Activated effector memory CD4-positive, alpha-beta T cell treated with Interleukin-2 at 50 U/mL for 16 hours (primary cell): ENCODE results near the gene ILF3.

Source experiments
- DNase-seq: peaks from one replicate; pipeline ENCODE4 v3.0.0-alpha.2; 2020

The ILF3 gene

DNA sequence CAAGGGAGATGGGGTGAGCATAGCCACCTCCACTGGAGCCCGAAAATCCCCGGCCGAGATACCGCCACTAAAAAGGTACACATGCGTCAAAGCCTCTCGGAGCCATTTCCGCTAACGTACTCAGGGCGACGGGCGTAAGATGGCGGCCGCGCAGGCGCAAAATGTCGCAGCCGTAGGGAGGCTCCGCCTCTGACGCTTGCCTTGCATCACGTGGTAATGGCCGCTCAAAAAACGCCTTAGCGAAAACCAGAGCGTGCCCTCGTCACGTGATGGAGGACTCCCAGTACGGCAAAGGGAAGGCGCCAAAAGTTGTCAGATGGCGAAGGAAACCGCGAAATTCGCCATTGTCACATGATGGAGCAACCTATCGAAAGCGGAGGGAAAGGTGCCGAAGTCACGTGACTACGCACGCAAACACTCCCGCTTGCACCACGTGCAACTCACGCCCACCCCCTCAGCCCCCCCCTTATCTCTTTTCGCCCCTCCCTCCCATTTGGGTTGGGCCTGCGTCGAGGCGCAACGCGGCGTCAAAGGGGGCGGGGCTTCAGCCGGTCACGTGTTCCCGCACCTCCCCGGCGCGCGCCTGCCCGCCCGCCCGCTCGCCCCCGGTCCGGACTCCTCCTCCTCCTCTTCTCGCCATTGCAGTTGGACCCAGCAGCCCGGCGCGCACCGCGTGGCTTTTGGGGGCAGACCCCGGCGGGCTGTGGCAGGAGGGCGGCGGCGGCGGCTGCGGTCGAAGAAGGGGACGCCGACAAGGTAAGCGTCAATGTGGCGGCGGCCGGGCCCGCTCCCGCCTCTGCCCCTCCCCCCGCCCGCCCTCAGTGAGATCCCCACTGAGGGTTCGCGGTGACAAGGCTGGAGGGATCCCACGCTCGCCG is at the start of gene ILF3:
Gene ILF3 (plus strand): TSS at position 615 of the 878 bp plus-strand sequence. CDS start 16,260 bp downstream, outside the sequence.
- DNase-seq = peak; percentile 99

- DNase-seq = peak; percentile 5
Observed at GRCh38 chr19:10604460-10604980, 49.6 kb upstream of the ILF3 start.

DNA sequence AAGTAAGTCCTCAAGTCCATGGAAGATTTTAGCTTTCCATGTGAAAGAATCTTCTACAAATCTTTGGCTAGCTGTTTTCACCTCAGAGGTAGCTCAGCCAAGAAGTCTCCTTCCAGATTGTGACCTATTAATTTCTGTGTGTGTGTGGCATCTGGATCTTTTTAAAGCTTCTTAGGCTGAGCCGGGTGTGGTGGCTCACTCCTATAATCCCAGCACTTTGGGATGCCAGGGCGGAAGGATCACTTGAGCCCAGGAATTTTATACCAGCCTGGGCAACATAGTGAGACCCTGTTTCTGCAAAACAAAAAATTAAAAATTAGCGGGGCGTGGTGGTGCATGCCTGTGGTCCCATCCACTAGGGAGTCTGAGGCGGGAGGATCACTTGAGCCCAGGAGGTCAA is 42.2 kb upstream of the ILF3 start:
- DNase-seq = no peak

- DNase-seq = no peak
Observed at GRCh38 chr19:10612499-10613119, 41.5 kb upstream of the ILF3 start.

DNA sequence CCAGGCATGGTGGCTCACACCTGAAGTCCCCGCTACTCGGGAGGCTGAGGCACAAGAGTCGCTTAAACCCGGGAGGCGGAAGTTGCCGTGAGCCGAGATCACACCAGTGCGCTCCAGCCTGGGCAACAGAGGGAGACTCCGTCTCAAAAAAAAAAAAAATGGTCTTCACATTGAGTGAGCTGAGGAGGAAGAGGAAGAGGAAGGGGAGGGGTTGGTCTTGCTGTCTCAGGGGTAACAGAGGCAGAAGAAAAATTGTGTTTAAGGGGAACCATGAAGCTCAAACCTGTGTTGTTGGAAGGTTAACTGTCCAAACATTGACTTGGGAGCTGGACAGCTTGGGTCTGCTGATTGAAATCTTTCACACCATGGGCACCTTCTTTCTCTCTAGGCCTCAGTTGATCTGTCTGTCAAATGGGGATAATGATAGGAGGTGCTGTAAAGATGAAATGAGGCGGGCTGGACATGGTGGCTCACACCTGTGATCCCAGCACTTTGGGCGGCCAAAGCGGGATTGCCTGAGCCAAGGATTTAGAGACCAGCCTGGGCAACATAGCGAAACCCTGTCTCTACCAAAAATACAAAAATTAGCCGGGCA is 38.6 kb upstream of the ILF3 start:
- no peak for DNase-seq

DNA sequence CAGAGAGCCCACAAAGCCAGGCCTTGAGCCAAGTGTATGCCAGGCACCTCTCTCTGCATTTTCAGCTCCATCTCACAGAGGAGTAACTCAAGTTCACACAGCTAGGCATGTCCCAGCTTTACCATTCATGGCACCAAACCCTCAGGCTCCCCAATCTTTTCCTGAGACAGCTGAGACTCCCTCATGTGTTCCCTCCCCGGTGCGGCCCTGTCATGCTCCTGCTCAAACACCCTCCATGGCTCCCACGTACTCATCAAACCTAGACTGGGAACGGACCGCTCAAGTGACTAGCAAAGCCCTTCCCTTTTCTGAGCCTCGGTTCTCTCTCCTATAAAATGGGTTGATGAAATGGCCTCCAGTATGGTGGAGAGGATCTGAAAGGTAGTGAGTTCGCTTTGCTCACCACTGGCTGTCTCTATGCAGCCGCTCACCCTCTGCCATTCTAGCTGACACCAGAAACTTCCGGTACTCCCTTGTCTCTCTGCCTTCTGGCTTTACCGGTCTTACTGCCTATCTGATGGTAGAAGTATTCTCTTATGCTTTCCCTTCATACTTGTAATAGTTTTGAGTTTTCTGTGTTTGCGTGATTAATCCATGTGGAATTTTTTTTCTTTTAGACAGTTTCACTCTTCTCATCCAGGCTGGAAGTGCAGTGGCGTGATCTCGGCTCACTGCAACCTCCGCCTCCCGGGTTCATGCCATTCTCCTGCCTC is 36.6 kb upstream of the ILF3 start:
- DNase-seq = no peak

GRCh38 chr19:10618846-10619245 is 35.3 kb upstream of the ILF3 start:
- no peak for DNase-seq

GRCh38 chr19:10620786-10621185 is 33.4 kb upstream of the ILF3 start:
- DNase-seq = no peak

DNA sequence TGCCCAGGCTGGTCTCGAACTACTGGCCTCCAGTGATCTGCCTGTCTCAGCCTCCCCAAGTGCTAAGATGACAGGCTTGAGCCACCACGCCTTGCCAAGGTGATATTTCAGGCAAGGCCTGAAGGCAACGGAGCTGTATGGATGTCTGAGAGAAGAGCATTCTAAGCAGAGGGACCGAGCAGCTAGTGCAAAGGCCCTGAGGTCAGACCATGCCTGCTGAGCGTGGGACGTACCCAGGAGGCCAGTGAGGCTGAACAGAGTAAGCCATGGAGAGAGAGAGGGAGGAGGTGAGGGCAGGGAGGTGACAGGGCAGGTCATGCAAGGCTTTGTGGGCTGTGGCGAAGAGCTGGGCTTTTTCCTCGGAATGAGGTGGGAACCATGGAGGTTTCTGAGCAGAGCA is 32.2 kb upstream of the ILF3 start:
- DNase-seq = no peak

GRCh38 chr19:10624585-10624984 is 29.6 kb upstream of the ILF3 start:
- peak; percentile 33 for DNase-seq

- no peak for DNase-seq
Observed at GRCh38 chr19:10625003-10625761, 29.0 kb upstream of the ILF3 start, which contains the start of gene SLC44A2. Gene SLC44A2 (plus strand): TSS chr19:10625553. CDS start chr19:10625634, 81 bp downstream.

DNA sequence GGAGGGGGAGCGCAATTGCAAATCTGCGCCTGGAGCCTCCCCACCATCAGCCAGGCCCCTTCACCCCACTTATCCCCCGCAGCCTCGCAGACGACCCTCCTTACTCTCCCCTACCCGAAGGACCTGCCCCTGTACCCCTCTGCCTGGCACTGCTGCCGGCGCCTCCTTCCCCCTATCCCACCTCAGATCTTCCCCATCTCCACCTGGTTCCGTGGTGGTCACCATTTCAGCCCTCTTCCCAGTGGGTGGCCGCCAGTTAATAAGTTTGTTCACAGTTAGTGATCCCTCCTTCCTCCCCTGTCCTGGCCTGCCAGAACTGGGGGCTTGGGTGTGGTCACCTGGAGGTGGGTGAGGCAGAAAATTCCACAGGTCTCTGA is 28.4 kb upstream of the ILF3 start:
- DNase-seq = no peak

- no peak for DNase-seq
Observed at GRCh38 chr19:10631874-10632273, 22.3 kb upstream of the ILF3 start.

DNA sequence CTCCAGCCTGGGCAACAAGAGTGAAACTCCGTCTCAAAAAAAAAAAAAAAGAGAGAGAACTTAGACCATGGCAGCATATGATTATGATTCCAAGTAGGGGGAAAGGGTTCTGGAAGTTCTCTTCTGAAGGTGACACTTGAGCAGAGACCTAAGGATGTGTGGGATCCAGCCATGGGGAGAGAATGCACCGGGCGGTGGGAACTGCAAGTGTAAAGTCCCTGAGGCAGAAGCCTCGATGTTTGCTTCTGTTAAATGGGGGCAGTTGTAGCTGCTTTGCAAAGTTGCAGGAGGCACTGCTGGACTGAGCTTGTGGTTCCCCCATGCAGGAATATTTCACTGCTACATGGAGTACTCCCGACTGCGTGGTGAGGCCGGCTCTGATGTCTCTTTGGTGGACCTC is 19.7 kb upstream of the ILF3 start:
- DNase-seq = no peak

GRCh38 chr19:10634963-10635362 is 19.2 kb upstream of the ILF3 start:
- no peak for DNase-seq

- no peak for DNase-seq
Observed at GRCh38 chr19:10636304-10636972, 17.7 kb upstream of the ILF3 start.

GRCh38 chr19:10637894-10638293 is 16.3 kb upstream of the ILF3 start:
- no peak for DNase-seq

DNA sequence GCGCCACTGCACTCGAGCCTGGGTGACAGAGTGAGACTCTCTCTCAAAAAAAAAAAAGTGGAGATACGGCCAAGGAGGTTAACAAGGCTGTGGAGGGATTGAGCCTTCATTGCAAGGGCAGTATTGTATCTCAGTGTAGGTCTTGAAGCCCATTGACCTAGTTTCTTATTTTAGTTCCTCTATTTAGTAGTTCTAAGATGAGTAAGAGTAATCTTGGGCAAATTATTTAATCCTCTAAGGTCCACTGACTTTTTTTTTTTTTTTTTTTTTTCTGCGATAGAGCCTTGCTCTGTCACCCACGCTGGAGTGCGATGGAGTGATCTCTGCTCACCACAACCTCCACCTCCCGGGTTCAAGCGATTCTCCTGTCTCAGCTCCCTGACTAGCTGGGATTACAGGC is 14.3 kb upstream of the ILF3 start:
- DNase-seq = no peak

DNA sequence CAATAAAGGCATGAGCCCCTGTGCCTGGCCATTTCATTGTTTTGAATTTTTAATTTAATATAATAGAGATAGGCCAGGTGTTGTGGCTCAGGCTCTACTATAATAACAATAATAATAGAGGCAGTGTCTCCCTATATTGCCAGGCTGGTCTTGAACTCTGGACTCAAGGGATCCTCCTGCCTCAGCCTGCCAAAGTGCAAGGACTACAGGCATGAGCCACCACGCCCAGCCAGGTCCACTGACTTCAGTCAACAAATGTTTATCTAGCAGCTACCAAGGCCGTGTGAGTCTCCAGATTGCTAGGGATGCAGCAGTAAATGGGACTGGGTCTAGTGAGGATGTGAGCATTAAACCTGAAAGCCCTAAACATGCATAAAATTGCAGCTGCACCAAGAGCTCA is 13.8 kb upstream of the ILF3 start:
- no peak for DNase-seq

DNA sequence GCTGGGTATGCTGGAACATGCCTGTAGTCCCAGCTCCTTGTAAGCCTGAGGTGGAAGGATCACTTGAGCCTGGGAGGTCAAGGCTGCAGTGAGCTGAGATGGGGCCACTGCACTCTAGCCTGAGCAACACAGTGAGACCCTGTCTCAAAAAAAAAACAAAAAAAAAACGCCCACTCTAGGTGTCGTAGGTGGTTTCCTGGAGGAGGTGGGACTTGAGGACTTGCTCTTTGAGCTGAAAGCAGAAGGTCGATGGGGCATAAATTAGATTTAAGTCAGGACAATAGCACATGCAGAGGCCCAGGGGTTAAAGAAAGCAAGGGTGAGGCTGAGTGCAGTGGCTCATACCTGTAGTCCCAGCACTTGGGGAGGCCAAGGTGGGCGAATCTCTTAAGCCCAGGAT is 12.9 kb upstream of the ILF3 start:
- DNase-seq = no peak

- no peak for DNase-seq
Observed at GRCh38 chr19:10642473-10643171, 11.5 kb upstream of the ILF3 start.
